ENCODE measurements around the gene HIVEP3.

HIVEP3 gene

GRCh38 chr1:41906943-41907342 lies 11.8 kb downstream of the HIVEP3 start:
- no peak for TF ChIP-seq CTCF (IDR thresholded peaks at IDR 0.05; ENCODE audit: unreplicated experiment in 3 of 3)
- Mint-ChIP-seq H3K4me3 (no peak overlapping the region), H3K27ac (no peak overlapping the region), H3K36me3 (ENCODE audit: low read depth) (no peaks in the 10 kb centered on the region), H3K27me3 (ENCODE audit: low read depth) (peaks cover 12% of the 10 kb centered on the region), H3K9me3 (peaks cover 13% of the 10 kb centered on the region), H3K4me1 (peaks cover under 1% of the 10 kb centered on the region)

DNA sequence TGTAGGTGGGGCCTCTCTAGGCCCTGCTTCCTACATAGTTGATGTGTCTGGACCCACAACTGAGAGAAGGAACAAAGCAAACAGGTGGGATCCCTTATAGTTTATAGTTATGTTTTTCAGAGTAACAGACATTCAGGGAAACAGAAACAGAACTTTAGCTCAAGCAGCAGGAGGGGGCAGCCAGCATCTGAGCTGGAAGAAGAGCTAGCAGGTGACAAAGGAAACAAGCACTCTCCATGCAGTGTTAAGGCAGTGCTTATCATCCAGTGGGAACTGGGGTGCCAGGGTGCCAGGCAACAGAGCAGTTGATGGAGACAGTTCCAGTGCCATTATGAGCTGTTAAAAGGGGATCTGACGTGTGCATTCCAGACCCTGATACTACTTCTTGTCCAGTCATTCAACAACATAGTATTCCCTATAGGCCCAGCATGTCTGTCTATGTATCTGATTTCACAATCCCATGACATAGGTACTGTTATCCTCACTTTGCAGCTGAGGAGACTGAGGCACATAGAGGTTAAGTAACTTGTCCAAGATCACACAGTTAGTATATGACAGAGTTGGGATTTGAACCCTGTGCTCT lies 13.5 kb downstream of the HIVEP3 start:
- Mint-ChIP-seq H3K4me1 (peaks cover 17% of the 10 kb centered on the region), H3K36me3 (ENCODE audit: low read depth) (no peaks in the 10 kb centered on the region), H3K27me3 (ENCODE audit: low read depth) (peaks cover 12% of the 10 kb centered on the region), H3K4me3 (no peak overlapping the region), H3K27ac (no peak overlapping the region), H3K9me3 (peaks cover 6% of the 10 kb centered on the region)
- no peak for TF ChIP-seq CTCF (IDR thresholded peaks at IDR 0.05; ENCODE audit: unreplicated experiment in 3 of 3)

DNA sequence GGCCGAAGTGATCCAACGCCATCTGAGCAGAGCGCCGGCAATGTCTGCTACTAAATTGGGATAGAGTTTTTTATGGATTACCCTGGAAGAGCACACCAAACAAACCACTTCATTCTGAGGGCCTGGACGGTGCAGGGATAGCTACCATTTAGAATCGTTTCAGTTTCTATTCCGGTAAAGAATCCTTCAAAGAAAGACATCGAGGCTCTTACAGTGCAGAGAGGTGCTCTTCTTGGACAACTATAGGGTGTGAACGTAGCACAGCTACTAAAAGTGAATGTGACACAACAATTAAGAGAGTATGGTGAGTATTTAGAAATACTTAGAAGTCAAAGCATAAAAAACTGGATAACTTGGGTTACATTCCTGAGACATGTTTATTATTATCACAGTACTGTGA lies 16.1 kb downstream of the HIVEP3 start:
- Mint-ChIP-seq H3K4me3 (no peak overlapping the region), H3K27me3 (ENCODE audit: low read depth) (peaks cover 12% of the 10 kb centered on the region), H3K4me1 (peaks cover 27% of the 10 kb centered on the region), H3K9me3 (no peaks in the 10 kb centered on the region), H3K36me3 (ENCODE audit: low read depth) (no peaks in the 10 kb centered on the region), H3K27ac (no peak overlapping the region)
- TF ChIP-seq CTCF (IDR thresholded peaks at IDR 0.05; ENCODE audit: unreplicated experiment in 3 of 3): no peak

DNA sequence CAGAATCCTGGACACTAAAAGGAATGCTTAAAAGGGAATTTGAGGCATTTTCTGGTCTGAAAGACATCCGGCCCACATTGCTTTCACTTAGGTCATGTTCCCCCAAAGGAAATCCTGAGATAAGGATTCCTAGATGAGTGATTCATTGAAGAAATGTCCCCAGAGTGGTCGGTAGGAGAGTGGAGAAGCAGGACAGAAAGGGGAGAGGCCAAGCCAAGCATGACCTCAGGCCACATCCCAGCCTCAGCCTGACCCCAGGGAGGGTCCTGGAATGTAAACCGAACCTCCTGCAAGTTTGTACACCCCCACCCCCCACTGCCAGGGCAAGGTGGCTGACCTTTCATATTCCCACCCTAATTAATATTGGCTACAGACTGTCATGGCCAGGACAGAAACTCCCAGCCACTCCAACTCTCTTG lies 16.6 kb downstream of the HIVEP3 start:
- H3K27ac Mint-ChIP-seq: no peak overlapping the region
- H3K4me3 Mint-ChIP-seq: no peak overlapping the region
- H3K4me1 Mint-ChIP-seq: peaks cover 30% of the 10 kb centered on the region
- no peaks in the 10 kb centered on the region for H3K36me3 Mint-ChIP-seq (ENCODE audit: low read depth)
- TF ChIP-seq CTCF (IDR thresholded peaks at IDR 0.05; ENCODE audit: unreplicated experiment in 3 of 3): no peak
- H3K9me3 Mint-ChIP-seq: no peaks in the 10 kb centered on the region
- H3K27me3 Mint-ChIP-seq (ENCODE audit: low read depth): peaks cover 8% of the 10 kb centered on the region

DNA sequence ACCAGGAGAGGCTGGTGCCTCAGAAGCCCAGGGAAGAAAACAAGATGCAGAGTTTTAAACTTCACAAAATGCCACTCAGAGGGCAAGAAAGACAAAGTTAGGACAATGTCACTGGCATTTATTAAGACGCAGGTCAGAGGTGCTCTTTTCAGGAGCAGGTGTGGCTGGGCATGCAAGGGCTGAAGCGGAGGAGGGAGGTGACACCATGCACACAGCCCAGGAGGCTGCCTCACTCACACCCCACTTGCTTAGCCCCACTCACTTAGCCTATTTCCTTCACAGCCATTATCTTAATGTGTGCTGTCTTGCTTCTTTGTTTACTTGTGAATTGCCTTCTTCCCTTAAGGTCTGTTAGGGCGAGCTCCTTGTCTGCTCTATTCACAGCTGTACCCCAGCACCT lies 17.2 kb downstream of the HIVEP3 start:
- Mint-ChIP-seq H3K27ac (no peak overlapping the region), H3K27me3 (ENCODE audit: low read depth) (peaks cover 4% of the 10 kb centered on the region)

More for the DNA sequence above, 17.2 kb downstream of the HIVEP3 start:
- Mint-ChIP-seq H3K36me3 (ENCODE audit: low read depth) (no peaks in the 10 kb centered on the region), H3K4me1 (peaks cover 30% of the 10 kb centered on the region), H3K9me3 (no peaks in the 10 kb centered on the region), H3K4me3 (no peak overlapping the region)
- TF ChIP-seq CTCF (IDR thresholded peaks at IDR 0.05; ENCODE audit: unreplicated experiment in 3 of 3): no peak

Measured in nephron (organoid).